ENCODE data around the gene SMAGP. TPM values are rescaled to one million over a fixed set of nuclear protein-coding genes. Genes with fewer than 3 reads are reported as not detected.
"Not testable (repeated sequence)": the region's sequence is repeated elsewhere in the genome, so short reads cannot be mapped to it uniquely, and the experiment has no call there.

The SMAGP gene
- total RNA-seq = under 1 TPM; 0.13 to 0.50 TPM

DNA sequence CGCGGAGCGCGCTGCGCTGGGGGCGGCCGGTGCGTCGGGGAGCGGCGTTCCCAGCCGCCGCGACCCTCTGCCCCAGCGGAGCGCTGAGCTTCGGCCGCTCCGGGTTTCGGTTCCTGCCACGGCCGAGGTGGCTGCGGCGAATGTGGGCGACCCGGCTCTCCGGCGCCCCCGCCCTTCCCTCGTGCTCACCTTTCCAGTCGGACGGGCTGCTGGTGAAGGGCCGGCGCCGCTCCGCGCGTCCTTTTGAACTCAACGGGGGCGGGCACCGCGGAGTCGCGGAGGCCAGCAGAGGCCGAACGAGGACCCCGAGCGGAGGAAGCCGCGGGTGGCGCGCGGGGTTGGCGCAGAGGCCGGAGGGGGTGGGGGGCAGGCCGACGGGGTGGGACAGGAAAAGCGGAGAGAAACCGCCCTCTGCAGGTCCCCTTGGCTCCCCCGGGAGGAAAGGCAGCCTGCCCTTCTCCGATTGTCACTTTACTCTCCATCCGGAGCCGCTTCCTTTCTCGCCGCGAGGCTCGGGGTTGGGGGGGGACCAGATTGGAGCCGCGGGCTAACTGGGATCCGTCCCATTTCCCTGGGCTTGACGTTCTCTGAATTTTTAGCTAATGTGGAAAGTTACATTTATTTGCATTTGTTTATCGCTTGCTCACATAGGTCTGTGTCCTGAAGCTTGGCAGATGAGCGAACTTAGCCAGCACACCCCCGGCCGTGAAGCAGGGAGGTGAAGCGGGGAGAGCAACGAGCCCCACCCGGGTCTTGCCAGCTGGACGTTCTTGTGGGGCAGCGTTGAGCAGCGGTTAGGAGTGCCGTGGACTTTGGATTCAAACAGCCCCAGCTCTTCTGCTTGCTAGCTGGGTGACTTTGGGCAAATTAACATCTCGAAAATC, at the start of gene SMAGP:
Gene SMAGP (minus strand): TSS at position 349 of the 884 bp plus-strand sequence. CDS start 1,137 bp downstream, outside the sequence.
- Mint-ChIP-seq H3K27ac (peak within 1 kb of the TSS; percentile 53), H3K4me3 (peak within 1 kb of the TSS; percentile 90), H3K9me3 (no peaks in the 10 kb centered on the region), H3K36me3 (ENCODE audit: low read depth) (no peaks in the 10 kb centered on the region), H3K27me3 (no peaks in the 10 kb centered on the region), H3K4me1 (peaks cover 11% of the 10 kb centered on the region)
- ATAC-seq (replicated peaks) = peak; percentile 32

DNA sequence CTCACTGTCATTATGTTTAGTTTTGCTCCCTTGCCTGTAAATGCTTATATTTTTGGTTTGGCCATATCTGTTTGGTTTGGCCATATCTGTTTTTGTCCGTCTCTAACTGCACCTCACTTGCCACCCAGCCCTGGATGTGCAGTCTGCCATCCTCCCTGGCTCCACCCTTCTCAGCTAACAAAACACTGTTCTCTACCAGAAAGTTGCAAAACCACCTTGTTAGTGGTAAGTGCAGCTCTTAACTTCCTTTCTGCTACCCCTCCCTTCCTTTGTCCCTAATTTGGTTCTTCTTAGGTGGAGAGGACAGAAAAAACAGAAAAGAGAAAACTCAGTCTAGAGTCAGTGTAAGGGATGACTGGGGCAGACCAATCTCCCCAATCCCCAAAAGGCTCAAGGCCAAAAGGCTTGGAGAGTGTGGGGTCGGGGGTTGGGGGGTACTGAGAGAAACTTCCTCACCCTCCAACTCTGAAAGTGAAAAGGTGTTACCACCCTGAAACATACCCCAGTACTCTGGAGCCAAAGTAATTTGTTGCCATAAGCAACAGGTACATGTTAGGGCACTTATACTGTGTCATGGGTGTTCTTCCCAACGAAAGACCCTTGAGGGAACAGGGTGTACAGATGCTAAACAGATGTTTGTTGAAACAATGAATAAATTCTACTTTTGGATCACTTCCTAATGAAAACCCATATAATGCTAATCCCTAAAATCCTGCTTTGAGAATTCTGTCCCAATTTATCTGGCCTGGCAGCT, 48.8 kb upstream of the SMAGP start:
- H3K36me3 Mint-ChIP-seq (ENCODE audit: low read depth) = peaks cover 52% of the 10 kb centered on the region
- peaks cover 57% of the 10 kb centered on the region for H3K4me1 Mint-ChIP-seq
- peak overlapping the region; percentile 94 for H3K27ac Mint-ChIP-seq
- peak; percentile 25 for ATAC-seq (replicated peaks)
- peak overlapping the region; percentile 93 for H3K4me3 Mint-ChIP-seq
- H3K9me3 Mint-ChIP-seq = no peaks in the 10 kb centered on the region
- H3K27me3 Mint-ChIP-seq = no peaks in the 10 kb centered on the region

GRCh38 chr12:51318057-51318806, 48.0 kb upstream of the SMAGP start:
- H3K27me3 Mint-ChIP-seq, H3K9me3 Mint-ChIP-seq: not testable (repeated sequence)
- Mint-ChIP-seq H3K4me3 (peak overlapping the region; percentile 93), H3K27ac (peak overlapping the region; percentile 94), H3K36me3 (ENCODE audit: low read depth) (peaks cover 56% of the 10 kb centered on the region), H3K4me1 (peaks cover 57% of the 10 kb centered on the region)
- peak; percentile 36 for ATAC-seq (replicated peaks)

DNA sequence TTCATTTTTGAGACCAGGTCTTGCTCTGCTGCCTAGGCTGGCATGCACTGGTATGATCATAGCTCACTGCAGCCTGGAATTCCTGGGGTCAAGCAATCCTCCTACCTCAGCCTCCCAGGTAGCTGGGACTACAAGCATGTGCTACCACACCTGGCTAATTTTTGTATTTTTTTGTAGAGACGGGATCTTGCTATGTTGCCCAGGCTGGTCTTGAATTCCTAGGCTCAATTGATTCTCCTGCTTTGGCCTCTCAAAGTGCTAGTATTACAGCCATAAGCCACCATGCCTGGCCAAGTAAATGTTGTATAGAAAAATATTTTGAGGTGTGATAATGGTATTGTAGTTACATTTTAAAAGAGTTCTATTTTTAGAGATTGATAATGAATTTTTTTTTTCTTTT, 41.2 kb upstream of the SMAGP start:
- H3K27me3 Mint-ChIP-seq = no peaks in the 10 kb centered on the region
- no peak for ATAC-seq (replicated peaks)
- no peaks in the 10 kb centered on the region for H3K9me3 Mint-ChIP-seq
- peak overlapping the region; percentile 46 for H3K27ac Mint-ChIP-seq
- peaks cover 17% of the 10 kb centered on the region for H3K4me1 Mint-ChIP-seq
- H3K36me3 Mint-ChIP-seq (ENCODE audit: low read depth) = peaks cover 72% of the 10 kb centered on the region
- H3K4me3 Mint-ChIP-seq = no peak overlapping the region

DNA sequence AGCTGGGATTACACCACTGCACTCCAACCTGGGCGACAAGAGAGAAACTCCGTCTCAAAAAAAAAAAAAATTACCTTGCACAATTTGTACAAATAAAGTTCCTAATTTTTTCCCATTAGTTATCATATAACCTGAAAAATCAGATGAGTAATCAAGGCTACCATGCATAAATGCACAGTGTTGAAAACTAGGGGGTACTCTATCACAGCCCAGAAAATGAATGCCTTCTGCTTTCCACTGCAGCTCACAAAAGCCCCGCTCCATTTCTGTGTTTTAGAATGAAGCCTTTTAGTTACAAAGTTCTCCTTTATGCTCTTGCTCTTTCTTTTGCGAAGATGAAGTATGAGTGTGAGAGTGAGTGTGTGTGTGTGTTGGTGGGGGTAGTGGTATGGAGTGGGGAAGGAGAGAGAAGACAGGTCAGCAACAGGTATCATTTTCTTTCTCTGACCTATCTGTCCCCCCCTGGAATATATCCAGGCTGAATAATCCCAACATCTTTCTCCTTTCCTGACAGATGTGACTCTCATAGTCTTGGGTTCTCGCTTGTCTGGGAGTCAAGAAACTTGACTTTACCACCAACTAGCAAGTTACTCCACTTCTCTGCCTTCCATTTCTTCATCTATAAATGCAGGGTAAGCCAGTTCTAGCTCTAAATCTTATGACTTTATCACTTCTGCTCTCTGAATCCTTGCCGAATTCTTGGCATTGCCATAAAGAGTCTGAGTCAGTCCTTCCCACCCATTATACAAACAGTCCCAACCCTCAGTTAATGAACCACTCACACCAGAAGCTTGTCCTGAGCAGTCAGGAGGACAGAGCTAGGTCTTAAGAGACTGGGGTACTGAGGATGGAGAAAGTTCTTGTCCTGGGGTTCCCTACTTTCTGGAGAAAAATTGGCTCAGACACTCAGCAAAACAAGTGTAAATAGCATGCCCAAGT, 37.7 kb upstream of the SMAGP start:
- no peak overlapping the region for H3K4me3 Mint-ChIP-seq
- H3K27me3 Mint-ChIP-seq = no peaks in the 10 kb centered on the region
- H3K9me3 Mint-ChIP-seq = no peaks in the 10 kb centered on the region
- H3K27ac Mint-ChIP-seq = peak overlapping the region; percentile 39
- ATAC-seq (replicated peaks) = no peak
- peaks cover 10% of the 10 kb centered on the region for H3K4me1 Mint-ChIP-seq
- H3K36me3 Mint-ChIP-seq (ENCODE audit: low read depth) = peaks cover 85% of the 10 kb centered on the region

DNA sequence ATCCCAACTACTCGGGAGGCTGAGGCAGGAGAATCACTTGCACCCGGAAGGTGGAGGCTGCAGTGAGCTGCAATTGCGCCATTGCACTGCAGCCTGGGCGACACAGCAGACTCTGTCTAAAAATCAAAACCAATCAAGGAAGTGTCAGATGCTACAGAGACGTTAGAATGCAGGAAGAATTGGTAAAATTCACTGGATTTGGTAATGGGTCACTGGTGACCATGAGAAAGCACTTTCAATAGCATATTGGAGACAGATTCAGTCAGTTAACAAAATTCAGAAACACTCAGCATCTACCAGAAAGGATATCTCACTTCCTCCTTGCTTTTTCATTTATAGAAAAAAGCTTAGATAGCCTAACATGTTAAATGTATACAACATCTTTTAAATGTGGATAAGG, 36.3 kb upstream of the SMAGP start:
- ATAC-seq (replicated peaks) = no peak
- no peak overlapping the region for H3K27ac Mint-ChIP-seq

GRCh38 chr12:51300768-51301167, 30.6 kb upstream of the SMAGP start:
- peaks cover 84% of the 10 kb centered on the region for H3K36me3 Mint-ChIP-seq (ENCODE audit: low read depth)
- H3K27me3 Mint-ChIP-seq; H3K4me1 Mint-ChIP-seq; H3K9me3 Mint-ChIP-seq; ATAC-seq (replicated peaks); H3K4me3 Mint-ChIP-seq: not testable (repeated sequence)
- peak overlapping the region; percentile 51 for H3K27ac Mint-ChIP-seq

More for the DNA sequence above, 36.3 kb upstream of the SMAGP start:
- Mint-ChIP-seq H3K9me3 (no peaks in the 10 kb centered on the region), H3K4me1 (peaks cover 15% of the 10 kb centered on the region), H3K36me3 (ENCODE audit: low read depth) (peaks cover 85% of the 10 kb centered on the region), H3K27me3 (no peaks in the 10 kb centered on the region), H3K4me3 (no peak overlapping the region)

GRCh38 chr12:51295651-51296050, 25.4 kb upstream of the SMAGP start:
- Mint-ChIP-seq H3K4me1 (peaks cover 4% of the 10 kb centered on the region), H3K27ac (no peak overlapping the region), H3K4me3 (no peak overlapping the region), H3K36me3 (ENCODE audit: low read depth) (peaks cover 93% of the 10 kb centered on the region), H3K9me3 (no peaks in the 10 kb centered on the region), H3K27me3 (no peaks in the 10 kb centered on the region)
- ATAC-seq (replicated peaks) = no peak

GRCh38 chr12:51294097-51294496, 23.9 kb upstream of the SMAGP start:
- not testable (repeated sequence) for H3K9me3 Mint-ChIP-seq; H3K4me1 Mint-ChIP-seq; H3K27me3 Mint-ChIP-seq; H3K27ac Mint-ChIP-seq; H3K4me3 Mint-ChIP-seq; ATAC-seq (replicated peaks)
- H3K36me3 Mint-ChIP-seq (ENCODE audit: low read depth) = peaks cover 93% of the 10 kb centered on the region

GRCh38 chr12:51293696-51294095, 23.5 kb upstream of the SMAGP start:
- H3K4me3 Mint-ChIP-seq = no peak overlapping the region
- H3K36me3 Mint-ChIP-seq (ENCODE audit: low read depth) = peaks cover 93% of the 10 kb centered on the region

GRCh38 chr12:51291603-51292513, 21.6 kb upstream of the SMAGP start:
- peak overlapping the region; percentile 69 for H3K27ac Mint-ChIP-seq
- H3K4me1 Mint-ChIP-seq; ATAC-seq (replicated peaks); H3K27me3 Mint-ChIP-seq; H3K4me3 Mint-ChIP-seq; H3K9me3 Mint-ChIP-seq: not testable (repeated sequence)
- H3K36me3 Mint-ChIP-seq (ENCODE audit: low read depth) = peaks cover 89% of the 10 kb centered on the region

More at GRCh38 chr12:51293696-51294095, 23.5 kb upstream of the SMAGP start:
- H3K27me3 Mint-ChIP-seq = no peaks in the 10 kb centered on the region
- H3K27ac Mint-ChIP-seq = no peak overlapping the region
- peak; percentile 64 for ATAC-seq (replicated peaks)
- peaks cover 4% of the 10 kb centered on the region for H3K4me1 Mint-ChIP-seq
- H3K9me3 Mint-ChIP-seq = no peaks in the 10 kb centered on the region

DNA sequence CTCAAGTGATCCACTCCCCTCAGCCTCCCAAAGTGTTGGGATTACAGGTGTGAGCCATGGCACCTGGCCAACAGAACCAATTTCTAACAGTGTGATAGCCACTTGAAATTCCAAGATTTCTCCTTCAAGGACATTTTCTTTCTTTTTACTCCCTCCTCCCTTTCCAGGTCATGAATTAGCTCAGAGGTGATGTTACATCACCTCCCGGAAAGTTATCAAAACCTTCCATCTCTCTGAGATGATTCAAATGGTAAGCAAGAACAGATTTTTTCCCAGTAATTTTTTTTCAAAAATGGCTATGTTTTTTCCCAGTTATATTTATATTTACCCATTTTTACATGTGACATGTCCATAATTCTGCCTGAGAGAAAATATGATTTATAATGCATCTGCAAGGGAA, 15.6 kb upstream of the SMAGP start:
- no peaks in the 10 kb centered on the region for H3K27me3 Mint-ChIP-seq
- H3K4me1 Mint-ChIP-seq = no peaks in the 10 kb centered on the region
- H3K9me3 Mint-ChIP-seq = no peaks in the 10 kb centered on the region
- H3K36me3 Mint-ChIP-seq (ENCODE audit: low read depth) = peaks cover 77% of the 10 kb centered on the region
- no peak overlapping the region for H3K4me3 Mint-ChIP-seq
- ATAC-seq (replicated peaks) = no peak
- peak overlapping the region; percentile 24 for H3K27ac Mint-ChIP-seq

All from activated T-helper 17 cell treated with anti-CD3 and anti-CD28 coated beads, Interleukin-2, amount 50 U/mL, for 72 hours (primary cell).